HG03280 (cell line): ENCODE measurements around the gene CTNND1.

Source experiments
- ATAC-seq: cut with Tn5 transposase; IDR thresholded peaks from one replicate; pipeline ENCODE4 v1.9.1; 2021; ENCODE audit warnings: mild to moderate bottlenecking, moderate library complexity; ENCODE audit not compliant: unreplicated experiment

Gene CTNND1

GRCh38 chr11:57868491-57868890 lies 106.9 kb downstream of the CTNND1 start:
- ATAC-seq = no peak
